Activated T-helper 1 cell treated with anti-CD3 and anti-CD28 coated beads, Interleukin-12 subunit alpha, Interleukin-12 subunit beta, Interleukin-2, Interleukin-4 antibody, amounts not matched to agents 30 ng/mL and 10 ng/mL and 1 ng/mL, durations not matched to agents 14 hours and 24 hours and 36 hours (primary cell): Measurements from ENCODE around the gene ZNF417. TPM values are rescaled to one million over a fixed set of nuclear protein-coding genes. Genes with fewer than 3 reads are reported as not detected.
"Not testable (repeated sequence)": the region's sequence is repeated elsewhere in the genome, so short reads cannot be mapped to it uniquely, and the experiment has no call there.

Experiments
- DNase-seq: peaks from one replicate; pipeline ENCODE4 v3.0.0; 2021; ENCODE audit warnings: low spot score
- H3K27ac Mint-ChIP-seq: one replicate; pipeline ENCODE4 v1.8.0; 2021; ENCODE audit warnings: mild to moderate bottlenecking, mixed read lengths
- H3K27me3 Mint-ChIP-seq: one replicate; pipeline ENCODE4 v1.8.0; 2022; ENCODE audit warnings: mild to moderate bottlenecking, moderate library complexity, mixed read lengths; ENCODE audit not compliant: insufficient read depth
- H3K36me3 Mint-ChIP-seq: one replicate; pipeline ENCODE4 v1.8.0; 2021; ENCODE audit warnings: low read depth, mixed read lengths
- H3K4me1 Mint-ChIP-seq: one replicate; pipeline ENCODE4 v1.8.0; 2021; ENCODE audit warnings: low read depth, mixed read lengths
- H3K4me3 Mint-ChIP-seq: one replicate; pipeline ENCODE4 v1.8.0; 2021; ENCODE audit warnings: mild to moderate bottlenecking, moderate library complexity, mixed read lengths
- H3K9me3 Mint-ChIP-seq: one replicate; pipeline ENCODE4 v1.8.0; 2021; ENCODE audit warnings: mixed read lengths
- intact Hi-C: fragments of 100-400 bp; cut with micrococcal nuclease; formaldehyde crosslinking; loops from one replicate; pipeline ENCODE4 v1.15.1; 2024
- total RNA-seq: library from RNA; stranded (reverse); gene quantifications from 2 replicates; pipeline ENCODE4 v1.2.3, GENCODE V29; 2022

The ZNF417 gene
- total RNA-seq, 1 donor from 2014 or later, result 11.6 TPM

- DNase-seq, result no peak
- intact Hi-C loops, result no loop called here
- Mint-ChIP-seq H3K27me3 (no peaks in the 10 kb centered on the region), H3K9me3 (peaks cover 58% of the 10 kb centered on the region), H3K4me1 (no peaks in the 10 kb centered on the region), H3K4me3 (no peak overlapping the region), H3K36me3 (peaks cover 49% of the 10 kb centered on the region), H3K27ac (no peak overlapping the region)
These were observed 43.9 kb downstream of the ZNF417 start for GRCh38 chr19:57872450-57872849.

- DNase-seq, result no peak
- Mint-ChIP-seq H3K27me3 (no peaks in the 10 kb centered on the region), H3K9me3 (peaks cover 54% of the 10 kb centered on the region), H3K36me3 (peaks cover 52% of the 10 kb centered on the region), H3K4me3 (no peak overlapping the region), H3K27ac (no peak overlapping the region), H3K4me1 (no peaks in the 10 kb centered on the region)
- intact Hi-C loops, result no loop called here
These were observed 46.2 kb downstream of the ZNF417 start for GRCh38 chr19:57870225-57870624.

- peaks cover 58% of the 10 kb centered on the region for H3K9me3 Mint-ChIP-seq
- intact Hi-C loops, DNase-seq, H3K4me3 Mint-ChIP-seq, H3K27me3 Mint-ChIP-seq, H3K4me1 Mint-ChIP-seq, H3K27ac Mint-ChIP-seq: not testable (repeated sequence)
- peaks cover 55% of the 10 kb centered on the region for H3K36me3 Mint-ChIP-seq
These were observed 46.7 kb downstream of the ZNF417 start for GRCh38 chr19:57869655-57870054.

GRCh38 chr19:57867868-57868492 is 48.4 kb downstream of the ZNF417 start:
- Mint-ChIP-seq H3K9me3 (peaks cover 50% of the 10 kb centered on the region), H3K4me1 (no peaks in the 10 kb centered on the region), H3K4me3 (no peak overlapping the region), H3K27ac (no peak overlapping the region), H3K36me3 (peaks cover 55% of the 10 kb centered on the region), H3K27me3 (no peaks in the 10 kb centered on the region)
- intact Hi-C loops, result no loop called here
- no peak for DNase-seq

Other genes starting within 250 kb of the ZNF417 start
- not detected in 2 replicates for gene ZSCAN4, start 247.7 kb downstream of the ZNF417 start, total RNA-seq
- 9.6 and 11.1 TPM in 2 replicates for gene ZNF551, start 234.6 kb downstream of the ZNF417 start, total RNA-seq
- gene ZNF154, start 207.4 kb downstream of the ZNF417 start, total RNA-seq, result 4.6 and 4.7 TPM in 2 replicates
- 4.9 and 5.5 TPM in 2 replicates for gene ZNF671, start 189.0 kb downstream of the ZNF417 start, total RNA-seq
- 6.8 and 6.9 TPM in 2 replicates for gene ZNF776, start 169.8 kb downstream of the ZNF417 start, total RNA-seq
- gene ZNF586, start 146.9 kb downstream of the ZNF417 start, total RNA-seq, result 13.6 and 13.8 TPM in 2 replicates
- 9.0 and 10.7 TPM in 2 replicates for gene ZNF552, start 101.7 kb downstream of the ZNF417 start, total RNA-seq
- gene ZNF587B, start 86.3 kb downstream of the ZNF417 start, total RNA-seq, result 25.1 and 26.7 TPM in 2 replicates
- 29.4 and 29.6 TPM in 2 replicates for gene ZNF587, start 66.7 kb downstream of the ZNF417 start, total RNA-seq
- 14.1 and 15.7 TPM in 2 replicates for gene ZNF814, start 27.6 kb downstream of the ZNF417 start, total RNA-seq
- 0.70 and 3.6 TPM in 2 replicates for gene ZNF418, start 18.8 kb upstream of the ZNF417 start, total RNA-seq
- gene ZNF256, start 31.1 kb upstream of the ZNF417 start, total RNA-seq, result 2.5 and 3.4 TPM in 2 replicates
- not detected in 2 replicates for gene C19orf18, start 57.9 kb upstream of the ZNF417 start, total RNA-seq
- 6.3 and 6.4 TPM in 2 replicates for gene ZNF606, start 86.2 kb upstream of the ZNF417 start, total RNA-seq
- gene ZSCAN1, start 117.4 kb upstream of the ZNF417 start, total RNA-seq, result not detected in 2 replicates
- 0.05 and 0.16 TPM in 2 replicates for gene ZNF135, start 142.7 kb upstream of the ZNF417 start, total RNA-seq
- gene ZSCAN18, start 181.6 kb upstream of the ZNF417 start, total RNA-seq, result 2.0 and 2.3 TPM in 2 replicates
- gene ZNF329, start 234.2 kb upstream of the ZNF417 start, total RNA-seq, result 1.6 and 1.9 TPM in 2 replicates